ENCODE data around the gene BORCS5.
"Not testable (repeated sequence)": the region's sequence is repeated elsewhere in the genome, so short reads cannot be mapped to it uniquely, and the experiment has no call there.

The BORCS5 gene

DNA sequence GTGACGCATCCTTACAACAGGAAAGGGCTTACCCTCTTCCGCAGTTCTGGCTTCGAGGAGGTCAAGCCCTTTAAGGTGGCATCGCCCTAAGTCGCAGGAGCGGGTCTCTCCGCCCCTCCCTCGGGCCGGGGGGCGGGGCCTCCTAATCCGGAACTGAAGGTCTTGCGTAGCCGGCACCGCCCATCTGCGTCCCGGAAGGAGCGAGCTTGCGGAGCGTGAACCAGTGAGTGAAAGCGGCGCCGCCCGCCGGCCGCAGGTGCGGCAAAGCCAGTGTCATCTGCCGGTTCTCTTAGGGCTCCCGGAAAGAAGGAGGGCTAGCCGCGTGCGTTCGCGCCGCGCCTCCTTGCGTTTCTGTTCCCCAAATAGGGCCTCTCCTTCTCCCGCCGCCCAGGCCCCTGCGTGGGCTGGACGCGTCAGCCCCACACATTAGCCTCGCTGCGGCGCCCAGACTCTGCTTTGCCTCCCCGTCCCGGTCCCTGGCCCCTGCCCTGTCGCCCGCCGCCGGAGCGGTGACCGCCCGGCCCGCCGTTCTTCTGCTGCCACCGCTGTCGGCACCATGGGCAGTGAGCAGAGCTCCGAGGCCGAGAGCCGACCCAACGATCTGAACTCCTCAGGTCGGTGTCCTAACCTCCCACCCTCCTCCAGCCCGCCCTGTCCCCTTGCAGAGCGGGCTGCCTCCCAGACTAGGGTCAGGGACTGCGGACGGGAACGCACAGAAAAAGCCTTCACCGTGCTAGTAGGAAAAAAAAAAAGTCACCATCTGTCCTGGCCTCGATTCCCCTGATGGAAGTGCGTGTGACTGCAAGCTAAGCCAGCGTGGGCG, at the start of gene BORCS5:
BORCS5 (plus strand) TSS at position 183 of the 823 bp plus-strand sequence; CDS start at position 557, 374 bp downstream.
- peak; percentile 95 to 96 for DNase-seq (ENCODE audit: low read depth in 2 of 2)

DNA sequence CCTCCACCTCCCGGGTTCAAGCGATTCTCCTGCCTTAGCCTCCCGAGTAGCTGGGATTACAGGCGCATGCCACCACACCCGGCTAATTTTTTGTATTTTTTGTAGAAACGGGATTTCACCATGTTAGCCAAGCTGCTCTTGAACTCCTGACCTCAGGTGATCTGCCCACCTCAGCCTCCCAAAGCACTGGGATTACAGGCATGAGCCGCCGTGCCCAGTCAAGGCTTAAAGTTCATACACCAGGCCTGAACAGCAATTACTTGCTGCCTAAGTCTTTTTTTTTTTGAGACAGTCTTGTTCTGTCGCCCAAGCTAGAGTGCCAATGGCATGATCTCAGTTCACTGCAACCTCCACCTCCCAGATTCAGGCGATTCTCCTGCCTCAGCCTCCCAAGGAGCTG, 46.2 kb upstream of the BORCS5 start:
- DNase-seq (ENCODE audit: low read depth in 2 of 2), result not testable (repeated sequence)

DNA sequence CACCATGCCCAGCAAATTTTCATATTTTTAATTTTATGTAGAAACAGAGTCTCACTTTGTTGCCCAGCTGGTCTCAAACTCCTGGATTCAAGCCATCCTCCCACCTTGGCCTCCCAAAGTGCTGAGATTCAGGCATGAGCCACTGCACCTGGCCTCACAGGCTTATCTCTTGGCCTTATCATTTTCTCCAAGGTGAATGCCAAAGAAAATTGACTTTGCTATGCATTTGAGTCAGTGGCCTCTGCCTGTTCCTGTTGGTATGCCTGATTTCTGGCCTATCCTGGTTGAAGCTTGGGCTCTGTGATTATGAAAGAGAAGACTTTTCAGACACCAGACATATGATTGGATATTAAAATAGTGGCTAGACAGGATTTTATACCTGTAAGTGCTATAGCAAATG, 41.0 kb upstream of the BORCS5 start:
- no peak for DNase-seq (ENCODE audit: low read depth in 2 of 2)

DNA sequence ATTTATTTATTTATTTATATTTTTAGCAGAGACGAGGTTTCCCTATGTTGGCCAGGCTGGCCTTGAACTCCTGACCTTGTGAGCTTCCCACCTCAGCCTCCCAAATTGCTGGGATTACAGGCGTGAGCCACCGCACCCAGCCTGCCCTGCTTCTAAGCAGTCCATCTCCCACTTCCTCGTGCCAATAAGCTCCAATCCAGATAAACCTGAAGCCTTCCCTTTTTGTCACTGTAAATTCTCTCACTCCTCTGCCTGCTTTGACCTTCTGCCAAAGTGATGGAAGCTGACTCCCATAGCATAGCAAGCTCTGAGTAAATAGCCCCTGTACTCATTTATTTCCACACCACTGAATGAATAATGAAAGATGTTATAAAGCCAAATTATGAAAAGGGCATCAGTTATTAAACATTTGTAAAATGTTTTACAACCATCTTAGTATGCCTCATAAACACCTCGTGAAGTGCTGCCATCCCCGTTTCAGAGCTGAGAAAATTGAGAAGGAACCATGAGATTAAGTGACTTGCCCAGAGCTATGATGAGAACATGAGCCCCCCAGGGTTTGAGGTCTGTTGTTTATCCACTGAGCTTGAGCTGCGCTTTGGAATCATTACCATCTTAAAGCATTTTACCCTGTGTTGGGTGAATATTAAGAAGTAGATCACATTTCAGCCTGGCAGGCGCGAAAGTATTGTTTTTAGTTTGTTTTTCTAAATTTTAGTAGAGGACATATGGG, 37.3 kb upstream of the BORCS5 start:
- DNase-seq (ENCODE audit: low read depth in 2 of 2), result no peak

DNA sequence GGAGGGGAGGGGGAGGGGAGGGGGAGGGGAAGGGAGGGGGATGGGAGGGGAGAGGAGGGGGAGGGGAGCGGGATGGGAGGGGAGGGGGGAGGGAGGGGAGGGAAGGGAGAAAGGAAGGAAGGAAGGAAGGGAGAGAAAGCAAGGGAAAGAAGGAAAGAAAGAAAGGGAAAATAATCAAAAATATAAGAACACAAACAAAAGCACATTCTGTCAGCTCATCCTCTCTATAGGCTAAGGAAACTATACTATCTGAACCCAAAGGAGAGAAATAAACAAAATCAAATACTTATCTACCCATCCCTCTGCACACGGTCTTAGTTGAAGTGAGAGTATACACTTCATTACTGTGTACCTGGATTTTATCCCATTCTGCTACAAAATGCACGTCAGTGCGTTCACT, 33.8 kb upstream of the BORCS5 start:
- DNase-seq (ENCODE audit: low read depth in 2 of 2), result no peak

DNA sequence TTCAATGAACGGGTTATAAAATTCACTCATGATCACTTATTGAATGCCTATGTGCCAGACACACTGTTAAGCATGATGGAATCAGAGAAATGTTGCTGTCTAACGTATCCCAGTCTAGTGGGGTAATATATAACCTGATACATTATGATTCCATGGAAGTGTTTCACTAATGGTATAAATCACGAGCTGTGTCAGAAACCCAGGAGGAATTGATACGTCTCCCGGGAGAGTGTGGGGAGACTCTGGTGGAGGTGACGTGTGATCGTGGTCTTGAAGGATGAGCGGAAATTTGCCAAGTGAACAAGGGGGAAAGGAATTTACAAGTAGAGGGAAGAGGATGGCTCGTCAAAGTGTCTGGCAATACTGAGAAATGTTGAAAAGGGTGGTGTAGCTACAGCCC, 33.3 kb upstream of the BORCS5 start:
- no peak for DNase-seq (ENCODE audit: low read depth in 2 of 2)

DNA sequence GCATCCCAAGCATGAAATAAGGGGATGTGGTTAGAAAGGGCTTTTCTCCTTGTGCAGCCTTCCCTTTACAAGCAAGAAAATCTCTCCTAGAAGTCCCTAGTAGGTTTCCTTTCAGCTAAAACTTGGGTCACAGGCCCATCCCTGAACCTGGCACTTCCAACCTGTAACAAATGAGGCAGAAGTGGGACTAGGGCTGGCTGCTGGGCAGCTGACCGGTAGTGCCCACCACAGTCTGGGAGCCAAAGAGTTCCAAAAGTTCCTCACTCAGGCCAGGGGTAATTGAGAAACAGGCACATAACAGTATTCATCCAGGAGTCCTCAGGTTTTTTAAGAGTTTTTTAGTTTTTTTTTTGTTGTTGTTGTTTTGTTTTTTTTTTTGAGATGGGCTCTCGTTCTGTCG, 30.6 kb upstream of the BORCS5 start:
- no peak for DNase-seq (ENCODE audit: low read depth in 2 of 2)

DNA sequence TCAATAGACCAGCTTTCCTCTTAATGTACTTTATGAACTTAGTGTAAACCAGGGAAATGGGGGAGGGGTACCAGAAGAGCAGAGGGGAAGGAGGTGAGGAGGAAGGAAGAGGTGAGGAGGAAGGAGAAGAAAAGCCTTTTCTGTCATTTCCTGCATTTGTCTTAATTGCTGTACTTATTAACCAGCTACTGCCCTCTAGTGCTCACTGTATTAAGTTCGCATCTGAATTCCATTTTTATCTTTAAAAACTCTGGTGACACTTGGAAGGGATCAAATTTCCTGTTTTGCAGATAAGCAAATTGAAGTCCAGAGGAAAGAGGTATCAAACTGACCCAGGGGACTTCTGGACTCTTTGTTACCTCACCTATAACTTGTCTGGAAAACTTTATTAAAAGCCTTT, 29.1 kb upstream of the BORCS5 start:
- no peak for DNase-seq (ENCODE audit: low read depth in 2 of 2)

DNA sequence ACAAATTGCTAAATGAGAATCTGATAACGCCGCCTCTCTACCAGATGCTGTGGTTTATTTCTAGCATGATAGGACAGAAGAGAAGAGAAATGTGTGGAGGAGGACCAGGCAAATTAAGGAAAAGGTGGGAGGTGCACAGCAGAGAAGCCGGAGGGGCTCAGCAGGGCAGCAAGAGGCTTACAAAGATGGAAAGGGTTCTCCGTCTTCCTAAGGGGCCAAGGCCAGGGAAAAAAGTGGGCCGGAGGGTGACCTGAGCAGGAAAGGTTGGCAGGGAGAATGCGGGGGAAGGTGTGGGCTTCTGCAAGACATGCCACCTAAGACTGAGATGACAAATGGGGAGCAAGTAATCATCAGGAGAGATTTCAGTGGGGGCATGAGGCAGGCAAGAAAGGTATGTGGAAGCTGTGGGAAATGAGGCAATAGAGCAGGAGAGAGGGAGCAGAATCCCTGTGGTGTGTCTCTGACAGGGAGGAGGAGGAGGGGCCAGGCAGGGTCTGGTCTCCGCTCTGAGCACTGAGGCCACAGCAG, 25.6 kb upstream of the BORCS5 start:
- DNase-seq (ENCODE audit: low read depth in 2 of 2), result no peak

DNA sequence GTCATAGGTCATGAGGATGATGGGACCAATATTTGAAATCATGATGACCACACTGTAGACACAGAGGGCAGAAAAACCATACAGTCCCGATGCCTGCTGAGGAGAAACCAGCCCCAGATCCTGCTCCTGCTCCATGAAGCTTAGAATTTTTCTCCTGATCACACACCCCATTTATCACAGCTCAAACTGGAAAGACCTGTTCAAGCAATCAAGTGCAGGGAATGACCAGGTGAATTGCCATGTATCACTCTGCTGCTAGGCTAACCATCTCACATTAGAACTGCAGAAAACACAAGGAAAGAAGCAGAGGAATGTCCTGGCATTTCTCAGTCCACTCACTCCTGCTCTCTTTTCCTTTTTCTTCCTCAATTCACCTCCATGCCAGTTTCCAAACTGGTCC, 25.0 kb upstream of the BORCS5 start:
- no peak for DNase-seq (ENCODE audit: low read depth in 2 of 2)

DNA sequence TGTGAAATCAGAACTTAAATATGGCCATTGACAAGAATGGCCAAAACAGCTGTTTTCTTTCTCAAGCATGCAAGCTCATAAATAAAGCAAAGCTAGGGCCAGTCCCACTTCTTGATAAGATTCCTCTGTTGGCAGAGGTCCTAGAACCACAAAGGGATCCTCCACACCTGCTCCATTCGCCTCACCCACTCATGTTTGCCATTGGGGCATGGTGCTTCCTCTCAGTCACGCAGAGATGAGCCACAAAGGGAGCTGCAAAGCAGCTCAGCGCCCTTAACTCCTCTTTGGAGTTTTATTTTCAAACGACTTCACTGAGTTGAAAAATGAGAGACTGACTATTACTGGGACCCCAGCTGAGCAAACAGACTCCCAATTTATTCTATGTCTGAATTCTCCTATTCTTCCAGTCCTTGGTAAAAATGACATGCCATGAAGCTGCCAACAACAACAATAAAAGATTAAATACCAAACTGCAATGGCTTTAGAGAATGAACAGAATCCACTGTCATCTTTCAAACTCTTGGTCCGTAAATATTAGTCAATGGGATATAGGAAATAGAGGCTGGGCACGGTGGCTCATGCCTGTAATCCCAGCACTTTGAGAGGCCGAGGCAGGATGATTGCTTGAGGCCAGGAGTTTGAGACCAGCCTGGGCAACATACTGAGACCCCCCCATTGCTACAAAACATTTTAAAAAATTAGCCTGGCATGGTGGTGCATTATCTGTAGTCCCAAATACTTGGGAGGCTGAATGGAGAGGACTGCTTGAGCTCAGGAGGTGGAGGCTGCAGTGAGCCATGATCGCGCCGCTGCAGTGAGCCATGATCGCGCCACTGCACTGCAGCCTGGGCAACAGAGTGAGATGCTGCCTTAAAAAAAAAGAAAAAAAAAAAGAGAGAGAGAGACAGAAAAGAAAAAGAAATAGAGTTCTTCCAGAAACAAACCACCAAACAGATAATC, 23.2 kb upstream of the BORCS5 start:
- no peak for DNase-seq (ENCODE audit: low read depth in 2 of 2)

DNA sequence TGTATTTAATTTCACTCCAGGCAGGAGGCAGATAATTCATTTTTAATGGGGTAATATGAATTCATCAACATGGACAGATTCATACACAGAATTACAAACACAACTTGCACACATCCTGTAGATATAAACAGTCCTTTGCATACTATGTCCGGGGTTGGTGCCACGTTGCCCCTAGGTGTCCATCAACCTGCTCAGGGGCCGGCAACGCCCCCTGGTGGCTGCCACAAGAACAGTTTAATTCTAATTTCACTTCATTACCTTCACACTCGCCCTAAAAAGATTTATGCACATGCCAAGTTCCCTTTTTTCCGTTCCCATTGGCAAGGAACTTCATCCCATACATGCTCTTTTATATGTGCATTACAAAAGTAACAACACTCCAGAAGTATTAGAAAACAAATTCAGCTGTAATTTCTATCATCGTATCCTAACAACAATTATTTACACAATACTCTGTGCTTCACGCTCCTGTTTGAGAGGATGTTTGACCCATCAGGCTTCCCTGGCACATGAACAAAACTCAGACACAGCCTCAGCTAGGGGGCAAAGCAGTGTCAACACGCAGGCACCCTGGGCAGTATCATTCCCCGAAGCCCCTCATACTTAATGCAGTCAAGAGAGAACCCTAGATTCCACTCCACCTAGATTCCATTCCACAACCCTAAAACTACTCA, 22.4 kb upstream of the BORCS5 start:
- peak; percentile 29 to 41 for DNase-seq (ENCODE audit: low read depth in 2 of 2)

DNA sequence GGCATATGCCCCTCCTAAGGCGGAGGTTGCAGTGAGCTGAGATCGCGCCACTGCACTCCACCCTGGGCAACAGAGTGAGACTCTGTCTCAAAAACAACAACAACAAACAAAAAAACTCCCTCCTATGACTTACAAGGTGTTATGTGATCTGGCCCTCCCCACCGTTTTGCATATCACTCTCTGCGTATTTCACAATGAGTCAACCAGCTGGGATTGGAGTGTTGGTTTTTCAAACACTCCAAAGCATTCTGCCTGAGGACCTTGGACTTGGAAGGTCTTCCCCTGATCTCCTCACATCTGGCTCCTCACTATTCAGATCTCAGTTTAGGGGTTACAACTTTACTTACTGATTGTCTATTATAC, 20.8 kb upstream of the BORCS5 start:
- DNase-seq (ENCODE audit: low read depth in 2 of 2), result no peak

DNA sequence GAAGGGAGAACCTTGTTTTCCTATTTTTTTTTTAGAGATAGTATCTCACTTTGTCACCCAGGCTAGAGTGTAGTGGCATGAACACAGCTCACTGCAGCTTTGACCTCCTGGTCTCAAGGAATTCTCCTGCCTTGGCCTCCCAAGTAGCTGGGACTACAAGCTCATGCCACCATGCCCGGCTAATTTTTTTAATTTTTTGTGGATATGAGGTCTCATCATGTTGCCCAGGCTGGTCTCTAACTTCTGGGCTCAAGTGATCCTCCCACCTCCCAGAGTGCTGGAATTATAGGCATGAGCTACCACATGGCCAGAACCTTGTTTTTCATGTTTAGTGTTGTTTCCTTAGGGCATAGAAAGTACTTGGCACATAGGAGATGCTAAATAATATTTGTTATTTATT, 20.4 kb upstream of the BORCS5 start:
- DNase-seq (ENCODE audit: low read depth in 2 of 2), result no peak

DNA sequence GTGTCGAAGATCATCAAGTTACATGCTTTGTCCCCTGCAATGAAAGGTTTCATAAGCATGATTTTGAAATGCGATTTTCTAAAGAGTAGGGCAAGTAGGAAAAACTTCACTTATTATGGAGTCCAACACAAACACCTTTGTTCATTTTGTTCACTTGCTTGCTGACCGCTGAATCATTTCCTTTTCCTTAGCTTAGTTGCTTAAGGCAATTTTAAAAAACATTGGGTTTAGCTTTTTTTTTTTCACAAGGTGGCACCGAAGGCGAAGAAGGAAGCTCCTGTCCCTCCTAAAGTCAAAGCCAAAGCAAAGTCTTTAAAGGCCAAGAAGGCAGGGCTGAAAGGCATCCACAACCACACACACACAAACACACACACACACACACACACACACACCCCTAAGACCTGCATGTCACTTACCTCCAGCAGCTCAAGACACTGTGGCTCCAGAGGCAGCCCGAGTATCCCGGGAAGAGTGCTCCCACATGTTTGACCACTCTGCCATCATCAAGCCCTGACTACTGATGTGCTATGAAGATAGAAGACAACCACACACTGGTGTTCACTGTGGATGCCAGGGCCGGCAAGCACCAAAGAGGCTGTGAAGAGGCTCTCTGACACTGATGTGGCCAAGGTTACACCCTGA, 18.2 kb upstream of the BORCS5 start:
- no peak for DNase-seq (ENCODE audit: low read depth in 2 of 2)

DNA sequence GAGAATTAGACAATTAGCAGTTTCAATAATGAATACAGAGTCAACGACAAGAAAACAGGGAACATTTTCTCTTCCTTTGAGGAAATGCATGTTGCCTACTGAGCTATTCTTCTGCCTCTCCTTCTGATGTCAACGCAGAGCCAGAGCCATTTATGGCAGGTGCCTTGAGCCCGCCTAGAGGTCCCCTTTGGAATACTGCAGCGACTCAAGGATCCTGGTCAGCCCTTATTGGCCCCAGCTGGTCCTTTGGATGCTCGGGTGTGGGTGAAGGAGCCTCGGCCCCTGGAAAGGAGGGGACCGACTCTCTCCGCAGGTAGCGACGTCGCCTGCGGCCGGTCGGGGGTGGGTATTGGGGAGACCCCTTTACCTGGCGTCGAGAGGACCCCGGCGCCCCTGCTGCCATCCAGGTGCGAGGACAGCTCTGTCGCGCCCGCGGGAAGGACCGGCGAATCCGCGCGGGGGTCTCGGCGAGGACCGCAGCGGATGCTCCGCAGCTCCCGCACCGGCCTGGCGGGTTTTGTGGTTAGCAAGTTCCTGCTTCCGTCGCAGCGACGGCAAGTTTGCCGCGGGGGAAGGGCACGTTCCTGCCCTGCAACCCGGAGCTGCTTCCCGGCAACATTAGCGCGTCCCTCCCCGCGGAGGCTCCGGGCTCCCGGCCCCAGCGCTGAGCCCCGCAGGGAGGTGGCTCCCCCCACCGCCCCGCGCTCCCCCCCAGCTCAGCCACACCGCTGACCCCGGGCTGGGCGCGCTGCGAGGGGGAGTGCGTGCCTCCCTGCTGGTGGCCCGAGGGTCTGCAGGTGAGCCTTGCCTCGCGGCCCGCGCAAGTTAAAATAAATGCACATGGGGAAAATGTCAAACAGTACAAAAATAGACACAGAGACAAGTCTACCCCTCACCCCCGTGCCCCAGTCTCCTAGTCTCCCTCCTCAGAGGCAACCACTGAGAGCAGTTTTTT, 6.9 kb upstream of the BORCS5 start, which contains the start of gene MANSC1:
MANSC1 (minus strand) TSS at position 532 of the 955 bp plus-strand sequence. CDS start 6,928 bp downstream, outside the sequence.
- DNase-seq (ENCODE audit: low read depth in 2 of 2), result no peak

DNA sequence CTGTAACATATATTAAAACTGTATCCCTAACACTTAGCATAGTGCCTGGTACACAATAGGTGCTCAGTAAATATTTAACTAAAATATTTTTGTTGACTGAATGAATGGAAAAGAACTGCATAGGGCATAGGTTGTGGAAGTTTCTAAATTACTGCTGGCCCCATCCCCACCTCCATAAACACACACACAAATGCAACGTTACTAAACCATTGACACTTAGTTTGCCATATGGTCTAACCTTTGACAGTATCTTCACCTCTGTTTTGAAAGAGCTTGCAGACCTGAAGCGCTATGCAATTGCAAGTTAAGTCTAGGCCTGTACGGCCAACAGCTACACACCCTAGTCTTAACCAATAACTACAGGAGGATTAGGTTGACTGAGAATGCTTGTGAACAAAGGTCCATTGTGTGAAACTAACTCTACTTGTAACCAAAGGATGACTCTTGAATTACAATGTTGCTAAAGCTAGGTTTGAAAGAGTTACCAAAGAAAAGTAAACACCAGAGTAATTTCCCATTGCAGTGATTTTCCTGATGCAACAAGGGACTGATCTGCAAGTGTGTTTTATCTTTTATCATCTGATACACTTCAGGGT, 5.9 kb upstream of the BORCS5 start:
- DNase-seq (ENCODE audit: low read depth in 2 of 2), result no peak

DNA sequence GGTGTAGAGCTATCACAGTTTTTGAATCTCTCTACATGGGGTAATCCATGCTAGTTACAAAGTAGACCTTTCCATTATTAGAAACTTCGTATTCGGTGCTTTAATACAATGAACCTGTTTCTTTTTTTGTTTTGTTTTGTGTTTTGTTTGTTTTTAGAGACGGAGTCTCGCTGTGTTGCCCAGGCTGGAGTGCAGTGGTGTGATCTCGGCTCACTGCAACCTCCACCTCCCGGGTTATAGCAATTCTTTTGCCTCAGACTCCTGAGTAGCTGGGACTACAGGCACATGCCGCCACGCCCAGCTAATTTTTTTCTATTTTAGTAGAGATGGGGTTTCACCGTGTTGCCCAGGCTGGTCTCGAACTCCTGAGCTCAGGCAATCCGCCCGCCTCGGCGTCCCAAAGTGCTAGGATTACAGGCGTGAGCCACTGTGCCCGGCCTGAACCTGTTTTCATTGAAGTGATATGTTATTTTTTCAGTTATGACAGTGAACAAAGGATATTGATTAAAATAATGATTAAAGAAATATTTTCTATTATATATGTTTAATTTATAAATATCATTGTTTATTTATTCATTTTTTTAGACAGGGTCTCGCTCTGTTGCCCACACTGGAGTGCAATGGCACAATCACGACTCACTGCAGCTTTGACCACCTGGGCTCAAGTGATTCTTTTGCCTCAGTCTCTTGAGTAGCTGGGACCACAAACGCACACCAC, 5.3 kb upstream of the BORCS5 start:
- not testable (repeated sequence) for DNase-seq (ENCODE audit: low read depth in 2 of 2)

Measured in stimulated activated CD8-positive, alpha-beta memory T cell treated with anti-CD3 and anti-CD28 coated beads, Interleukin-2, amount 100 ng/mL, for 1 hour (primary cell).